Activated CD4-positive, alpha-beta T cell treated with anti-CD3 and anti-CD28 coated beads for 24 hours (primary cell): ENCODE measurements around the gene JUN.

Experiments
- DNase-seq, 2 donors: peaks; one replicate each; pipeline ENCODE4 v3.0.0-alpha.2; 2020; ENCODE audit warnings: low read depth in 2 of 2

Gene JUN

GRCh38 chr1:58783090-58783992 is 506 bp downstream of the JUN start:
- DNase-seq = peak; percentile 11 to 29

- peak; percentile 34 to 44 for DNase-seq
Observed at GRCh38 chr1:58782178-58783089, 1.4 kb downstream of the JUN start.

DNA sequence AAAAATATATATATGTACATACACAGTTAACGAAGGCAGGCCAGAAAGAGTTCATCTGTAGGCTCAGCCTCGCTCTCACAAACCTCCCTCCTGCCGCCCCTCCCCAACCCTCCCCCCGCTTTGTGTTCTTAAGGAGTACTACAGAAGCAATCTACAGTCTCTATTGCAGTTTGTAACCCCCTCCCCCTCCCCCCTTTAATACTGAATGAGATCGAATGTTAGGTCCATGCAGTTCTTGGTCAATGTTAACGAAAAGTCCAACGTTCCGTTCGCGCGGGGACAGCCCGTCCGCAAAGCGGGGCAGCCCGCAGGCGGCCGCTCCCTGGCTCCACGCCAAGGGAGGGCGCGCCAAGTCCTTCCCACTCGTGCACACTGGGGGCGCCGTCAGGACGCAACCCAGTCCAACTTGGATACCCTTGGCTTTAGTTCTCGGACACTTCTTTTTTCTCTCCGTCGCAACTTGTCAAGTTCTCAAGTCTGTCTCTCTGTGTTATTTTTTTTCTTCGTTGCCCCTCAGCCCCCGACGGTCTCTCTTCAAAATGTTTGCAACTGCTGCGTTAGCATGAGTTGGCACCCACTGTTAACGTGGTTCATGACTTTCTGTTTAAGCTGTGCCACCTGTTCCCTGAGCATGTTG is 2.2 kb downstream of the JUN start:
- peak; percentile 14 to 17 for DNase-seq

DNA sequence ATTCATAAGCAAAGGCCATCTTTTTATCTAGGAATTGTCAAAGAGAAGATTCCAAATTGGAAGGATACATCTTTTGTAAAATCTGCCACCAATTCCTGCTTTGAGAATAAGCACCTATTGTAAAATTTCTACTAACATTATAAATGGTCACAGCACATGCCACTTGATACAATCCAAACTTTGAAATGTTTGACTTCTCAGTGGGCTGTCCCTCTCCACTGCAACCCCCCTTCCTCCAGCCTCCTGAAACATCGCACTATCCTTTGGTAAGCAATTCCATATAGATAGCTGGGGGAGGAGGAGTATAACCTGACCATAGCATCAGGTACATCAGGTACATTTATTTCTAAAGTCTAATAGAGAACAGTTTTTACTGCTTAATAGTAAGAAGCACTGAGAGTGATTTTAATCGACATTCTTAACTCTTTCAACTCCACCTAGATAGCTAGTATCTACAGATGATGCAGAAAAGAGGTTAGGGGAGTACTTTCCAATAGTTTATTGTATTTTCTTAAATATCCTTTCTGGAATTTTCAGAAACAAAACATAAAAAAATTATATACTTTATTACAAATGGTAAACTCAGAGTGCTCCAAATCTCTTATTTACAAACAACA is 2.9 kb downstream of the JUN start:
- DNase-seq = no peak

DNA sequence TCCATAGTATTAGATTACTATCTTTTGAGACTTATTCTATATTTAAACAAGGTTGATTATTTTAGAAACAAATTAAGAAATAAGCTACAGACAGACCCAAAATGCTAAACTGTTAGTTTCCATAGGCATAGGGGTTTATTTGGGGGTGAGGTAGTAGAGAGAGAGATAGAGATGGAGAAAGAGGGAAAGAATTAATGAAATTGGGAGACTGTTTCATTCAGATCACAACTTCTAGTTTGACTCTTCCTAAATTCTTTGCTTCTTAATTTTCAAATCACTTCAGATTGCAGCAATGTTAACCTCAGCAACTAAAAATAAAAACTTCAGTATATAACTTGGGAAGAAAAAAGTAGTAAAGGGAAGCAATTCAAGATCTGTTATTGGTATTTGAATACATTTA is 3.4 kb downstream of the JUN start:
- no peak for DNase-seq

DNA sequence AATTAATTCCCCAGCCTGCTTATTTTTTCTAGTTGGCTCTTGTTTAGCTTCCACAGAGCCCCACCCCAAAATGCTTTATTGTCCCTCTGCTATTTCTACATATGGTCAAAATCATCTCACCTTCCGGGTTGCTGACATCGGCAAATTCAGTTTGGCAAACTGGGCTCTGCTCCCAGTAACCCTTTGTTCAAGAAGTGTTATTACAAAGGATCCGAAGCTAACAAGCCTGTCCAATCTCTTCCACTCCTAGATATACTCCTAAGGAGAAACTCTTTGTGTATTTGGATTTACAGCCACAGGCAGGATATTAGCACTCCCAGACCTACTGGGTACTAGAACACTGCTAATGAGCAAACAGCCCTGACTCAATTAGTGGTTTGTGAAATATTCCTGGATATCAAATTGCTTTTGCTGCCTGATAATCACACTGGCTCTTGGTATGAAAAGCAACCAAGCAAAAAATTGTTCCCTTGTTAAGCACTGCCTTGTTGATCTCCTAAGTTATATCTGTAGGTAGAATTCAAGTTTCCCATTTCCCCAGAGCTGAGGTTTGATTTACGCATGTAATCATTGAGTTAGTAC is 4.0 kb downstream of the JUN start:
- DNase-seq = no peak

DNA sequence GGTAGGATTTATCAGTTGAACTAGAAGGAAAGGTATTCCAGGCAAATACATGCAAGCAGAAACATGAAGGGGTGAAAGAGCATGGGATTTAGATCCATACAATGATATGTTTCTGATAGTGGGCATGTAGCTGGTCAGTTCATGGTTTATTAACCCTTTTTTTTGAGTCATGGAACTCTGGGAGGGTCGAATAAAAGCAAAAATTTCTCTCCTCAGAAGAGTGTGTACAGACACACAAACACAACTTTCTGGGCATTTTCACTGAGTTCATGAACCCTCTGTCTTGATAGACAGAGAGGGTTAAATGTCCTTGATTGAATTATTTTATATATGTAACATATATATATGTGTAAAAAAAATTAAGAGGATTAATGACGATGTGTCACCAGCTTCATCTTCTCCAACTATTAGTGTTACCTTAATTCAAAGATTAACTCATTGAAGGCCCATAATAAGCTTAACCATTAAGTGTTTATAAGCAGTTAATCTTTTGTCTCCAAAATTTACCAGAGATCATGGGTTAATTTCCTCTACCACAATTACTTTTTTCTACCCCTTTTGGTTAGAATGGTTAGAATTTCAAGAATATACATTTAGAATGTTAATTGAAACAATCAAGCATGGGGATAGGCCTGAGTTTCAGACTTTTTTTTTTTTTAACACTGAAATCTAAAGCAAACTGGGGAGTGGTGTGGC is 4.6 kb downstream of the JUN start:
- no peak for DNase-seq

GRCh38 chr1:58778385-58779000 is 5.4 kb downstream of the JUN start:
- DNase-seq = no peak

- DNase-seq = no peak
Observed at GRCh38 chr1:58774027-58774426, 9.8 kb downstream of the JUN start.

- no peak for DNase-seq
Observed at GRCh38 chr1:58773406-58773840, 10.4 kb downstream of the JUN start.

DNA sequence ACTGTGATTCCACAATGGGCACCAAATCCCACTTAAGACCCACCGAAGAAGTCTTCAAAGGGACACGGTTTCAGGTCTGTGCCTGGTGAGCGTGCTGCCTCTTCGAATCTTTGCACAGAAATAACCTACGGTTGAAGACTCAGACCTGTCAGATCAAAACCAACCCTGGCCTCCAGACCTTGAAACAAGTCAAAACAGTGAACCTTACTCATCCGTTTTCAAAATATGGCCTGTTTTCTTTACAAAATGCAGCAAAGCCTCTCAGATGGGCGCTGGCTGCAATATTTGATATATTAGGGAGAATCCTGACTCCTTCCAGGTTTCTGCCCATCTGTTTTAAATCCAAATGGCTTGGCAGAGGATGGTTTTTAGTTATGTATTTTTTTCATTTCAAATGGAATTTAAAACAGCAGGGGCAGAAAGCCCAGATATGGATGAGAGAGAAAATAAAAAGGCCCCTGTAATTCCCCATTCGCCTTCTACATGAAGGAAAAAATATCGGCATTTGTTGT is 14.0 kb downstream of the JUN start:
- no peak for DNase-seq

- peak in 1 of 2 donors; percentile 38 for DNase-seq
Observed at GRCh38 chr1:58768971-58769808, 14.7 kb downstream of the JUN start.

- DNase-seq = no peak
Observed at GRCh38 chr1:58768191-58768731, 15.6 kb downstream of the JUN start.

- no peak for DNase-seq
Observed at GRCh38 chr1:58767143-58767542, 16.7 kb downstream of the JUN start.

GRCh38 chr1:58765441-58765840 is 18.4 kb downstream of the JUN start:
- no peak for DNase-seq

DNA sequence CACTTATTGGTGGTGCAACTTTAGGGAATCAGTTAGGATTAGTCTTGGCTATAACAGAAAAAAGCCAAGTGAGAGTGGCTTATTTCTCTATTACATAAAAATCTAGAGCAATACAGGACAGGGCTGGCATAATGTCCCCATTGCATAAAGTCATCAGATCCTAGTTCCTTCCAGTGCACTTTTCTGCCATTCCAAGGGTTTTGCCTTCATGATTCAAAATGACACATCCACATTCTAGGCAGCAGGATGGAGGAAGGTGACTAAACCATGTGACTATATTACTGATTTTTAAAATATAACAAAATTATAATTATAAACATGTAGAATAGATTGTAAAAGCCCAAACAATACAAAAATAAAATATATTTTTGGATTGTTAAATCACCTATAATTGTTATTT is 18.8 kb downstream of the JUN start:
- DNase-seq = no peak

DNA sequence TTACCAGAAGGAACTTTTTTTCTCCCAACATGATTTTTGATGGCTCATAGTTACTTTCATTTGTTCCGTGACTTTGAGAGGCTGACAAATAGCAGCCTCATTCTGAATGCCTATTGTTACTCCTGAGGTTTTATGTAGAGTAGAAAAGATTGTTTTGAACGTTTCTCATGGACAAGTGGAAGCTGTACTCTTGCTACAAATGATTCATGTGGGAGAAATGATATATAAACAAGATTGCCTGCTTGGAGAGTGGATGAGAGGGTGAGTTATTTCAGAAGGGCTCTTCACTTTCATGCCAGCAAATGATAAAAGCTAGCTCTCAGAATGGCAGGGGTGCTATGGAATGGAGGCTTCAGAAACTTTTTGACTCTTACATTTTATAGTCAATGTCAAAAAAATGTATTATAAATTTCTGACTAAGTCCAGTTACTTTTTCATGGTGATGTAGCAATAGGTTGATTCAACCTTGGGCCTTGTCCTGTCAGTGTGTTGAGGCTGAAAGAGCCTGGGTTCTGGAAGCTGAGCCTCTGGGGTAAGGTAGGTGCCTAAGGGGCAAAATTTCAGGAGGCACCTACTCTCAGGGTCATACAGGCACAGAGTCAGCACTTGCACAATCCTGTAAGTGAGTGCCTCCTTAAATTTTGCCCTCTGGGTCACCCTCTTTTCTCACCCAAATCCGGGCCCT is 19.4 kb downstream of the JUN start:
- no peak for DNase-seq

GRCh38 chr1:58763214-58763613 is 20.6 kb downstream of the JUN start:
- no peak for DNase-seq
